Left lobe of liver (tissue), 2 donors: ENCODE measurements around the gene PACS2. TPM values are rescaled to one million over a fixed set of nuclear protein-coding genes. Genes with fewer than 3 reads are reported as not detected.
"Not testable (repeated sequence)": the region's sequence is repeated elsewhere in the genome, so short reads cannot be mapped to it uniquely, and the experiment has no call there.

Experiments used
- ATAC-seq: fragments of 200-7000 bp; cut with Tn5 transposase; one replicate; pipeline ENCODE4 v1.9.1; 2020; ENCODE audit warnings: mild to moderate bottlenecking, moderate library complexity
- DNase-seq: peaks from one replicate; pipeline ENCODE4 v3.0.0-alpha.2; 2020; ENCODE audit warnings: low spot score
- total RNA-seq: library from RNA; stranded (reverse); gene quantifications from one replicate; pipeline ENCODE4 v1.2.1, GENCODE V29; 2021
- donor health status: DM: no; HTN: no; CAD: no; lungs with moderate emphysema.
- donor health status: DM: no; HTN: yes; CAD: no.

The PACS2 gene
- total RNA-seq, 1 donor from 2014 or later, result 26.6 TPM

DNA sequence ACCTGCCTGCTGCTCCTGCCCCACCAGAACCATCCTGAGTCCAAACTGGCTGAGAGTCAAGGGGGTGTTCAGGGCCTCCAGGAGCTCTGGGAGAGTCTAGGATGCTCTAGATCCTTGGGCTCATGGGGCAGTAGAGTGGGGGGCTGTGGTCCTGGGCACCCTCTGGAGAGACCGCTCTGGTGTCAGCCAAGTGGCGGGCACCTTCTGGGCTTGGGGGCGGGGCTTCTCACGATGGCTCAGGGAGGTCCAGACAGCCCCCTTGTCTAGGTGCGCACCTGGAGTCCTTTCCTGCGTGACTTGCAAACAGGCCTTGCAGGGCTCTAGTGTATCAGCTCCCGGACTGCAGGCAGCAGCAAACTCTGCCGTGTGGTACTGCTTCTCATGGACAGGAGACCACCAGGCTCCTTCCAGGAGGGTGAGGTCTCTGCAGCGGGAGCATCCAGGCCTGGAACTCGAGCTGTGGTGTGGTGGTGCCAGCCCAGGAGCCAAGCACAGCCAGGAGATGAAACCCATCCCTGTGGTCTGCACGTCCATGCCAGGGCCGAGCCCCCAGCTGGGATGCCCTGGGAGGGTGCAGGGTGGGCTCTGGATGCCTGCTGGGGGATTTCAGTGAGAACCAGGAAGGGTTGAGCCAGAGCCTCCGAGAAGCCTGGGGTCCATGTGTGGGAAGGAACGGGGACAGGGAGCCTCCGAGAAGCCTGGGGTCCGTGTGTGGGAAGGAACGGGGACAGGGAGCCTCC is 15.0 kb downstream of the PACS2 start:
- ATAC-seq, result no peak

DNA sequence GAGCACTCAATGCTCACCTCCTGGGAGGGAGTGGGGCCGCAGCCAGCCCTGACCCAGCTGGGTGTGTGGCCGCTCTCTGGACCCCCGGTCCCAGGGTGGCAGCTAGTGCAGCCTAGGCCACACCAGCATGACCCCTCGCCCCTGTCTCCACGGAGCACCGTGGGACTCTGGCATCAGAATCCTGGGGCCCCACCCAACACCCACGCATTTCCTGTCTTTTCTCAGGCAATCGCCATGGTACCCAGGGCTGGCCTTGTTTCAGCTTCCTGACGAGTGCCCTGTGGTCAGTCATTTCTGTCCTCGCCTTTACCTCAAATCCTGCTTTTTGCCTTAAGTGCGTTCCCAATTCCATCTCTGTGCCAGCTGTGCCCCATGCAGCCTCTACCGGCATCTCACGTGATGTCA is 15.9 kb downstream of the PACS2 start:
- ATAC-seq, result no peak
- no peak for DNase-seq

More for the DNA sequence above, 15.0 kb downstream of the PACS2 start:
- DNase-seq, result no peak

DNA sequence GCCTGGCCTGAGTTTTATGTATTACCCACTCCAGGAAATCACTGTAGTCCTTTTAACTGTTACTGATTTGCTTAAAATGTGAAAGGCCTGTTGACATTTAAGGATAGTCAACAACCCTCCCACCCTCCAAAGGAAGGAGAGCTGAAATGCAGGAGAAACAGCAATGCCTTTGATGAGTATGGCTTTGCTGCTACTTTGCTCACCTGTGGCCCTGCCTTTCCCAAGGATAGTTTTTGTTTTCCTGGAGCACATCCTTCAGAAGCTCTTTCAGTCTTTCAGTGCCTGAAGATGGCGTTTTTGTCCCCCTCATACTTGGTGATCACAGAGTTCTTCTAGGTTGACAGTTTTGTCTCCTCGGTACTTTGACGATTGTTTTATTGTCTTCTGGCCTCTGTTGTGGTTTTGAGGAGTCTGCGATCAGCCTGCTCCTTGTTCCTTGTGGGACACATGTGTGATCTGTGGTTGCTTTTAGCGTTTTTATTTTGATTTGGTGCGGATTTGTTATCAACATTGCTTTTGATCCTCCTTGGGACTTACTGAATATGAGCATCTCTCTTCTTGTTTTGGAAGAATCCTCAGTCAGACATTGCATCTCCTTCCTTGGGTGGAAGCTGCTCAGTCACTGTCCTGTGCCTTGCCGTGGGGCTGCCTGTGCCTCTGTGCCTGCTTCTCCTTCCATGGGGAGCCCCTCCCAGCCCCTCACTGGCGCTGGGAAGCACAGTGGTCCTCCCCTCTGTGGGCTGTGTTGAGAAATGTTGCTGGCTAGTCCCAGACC is 17.2 kb downstream of the PACS2 start:
- ATAC-seq (no peak), DNase-seq (no peak)

DNA sequence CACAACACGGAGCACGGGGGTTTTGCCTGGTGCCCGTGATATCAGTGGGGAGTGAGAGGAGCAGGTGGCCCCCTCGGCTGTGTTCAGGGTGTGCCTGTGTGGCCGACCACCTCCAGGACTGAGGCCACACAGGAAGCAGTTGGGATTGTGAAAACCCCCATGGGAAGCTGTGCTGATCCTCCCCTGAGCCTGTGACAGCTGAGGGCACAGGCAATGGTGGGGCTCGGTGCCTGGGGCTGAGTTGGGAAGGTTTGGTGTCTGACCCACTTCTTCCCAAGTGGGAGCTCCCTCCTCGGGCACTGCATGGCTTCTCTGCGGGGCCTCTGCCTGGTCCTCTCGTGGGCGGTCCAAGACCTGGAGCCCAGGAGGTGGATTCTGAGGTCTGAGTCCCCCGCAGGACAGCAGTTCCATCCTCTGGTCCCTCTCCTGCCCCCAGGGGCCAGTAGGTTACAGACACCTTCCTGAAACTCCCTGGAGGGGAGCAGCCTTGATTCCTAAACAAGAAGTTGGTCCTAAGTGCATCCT is 17.9 kb downstream of the PACS2 start:
- DNase-seq (no peak), ATAC-seq (no peak)

GRCh38 chr14:105333020-105333490 is 18.5 kb downstream of the PACS2 start:
- ATAC-seq (peak; percentile 26), DNase-seq (no peak)

GRCh38 chr14:105333613-105334364 is 19.2 kb downstream of the PACS2 start:
- peak; percentile 67 for ATAC-seq
- DNase-seq, result peak; percentile 82

DNA sequence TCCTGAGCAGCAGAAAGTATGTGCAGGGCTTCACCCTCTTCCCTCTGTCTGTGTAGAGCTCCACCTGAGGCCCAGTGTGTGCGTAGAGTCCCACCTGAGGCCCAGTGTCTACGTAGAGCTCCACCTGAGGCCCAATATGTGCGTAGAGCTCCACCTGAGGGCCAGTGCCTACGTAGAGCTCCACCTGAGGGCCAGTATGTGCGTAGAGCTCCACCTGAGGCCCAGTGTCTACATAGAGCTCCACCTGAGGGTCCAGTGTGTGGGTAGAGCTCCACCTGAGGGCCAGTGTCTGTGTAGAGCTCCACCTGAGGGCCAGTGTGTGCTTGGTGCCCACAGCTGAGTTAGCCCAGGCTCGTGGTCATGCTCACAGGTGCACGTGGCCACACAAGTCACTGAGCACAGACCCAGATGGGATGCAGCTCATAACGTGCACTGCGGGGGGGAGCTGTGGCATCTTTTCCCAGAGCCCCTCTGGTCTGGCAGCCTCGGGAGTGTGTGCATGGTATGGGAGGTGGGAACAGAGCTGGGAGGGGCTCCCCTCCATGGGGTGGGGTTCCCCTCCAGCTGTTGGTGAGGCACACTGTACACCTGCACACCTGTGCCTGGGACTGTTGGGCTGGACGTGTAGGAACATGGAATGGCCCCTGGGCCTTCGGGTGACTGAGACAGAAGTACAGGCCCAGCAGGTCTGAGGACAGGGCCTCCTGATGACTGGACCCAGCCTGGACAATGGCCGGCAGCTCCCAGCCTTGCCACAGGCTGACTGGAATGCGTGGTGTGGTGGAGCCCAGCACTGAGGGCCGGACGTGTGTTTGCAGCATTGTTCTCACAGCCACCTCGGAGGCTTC is 20.1 kb downstream of the PACS2 start:
- ATAC-seq (no peak), DNase-seq (no peak)

- ATAC-seq, result not testable (repeated sequence)
Observed at GRCh38 chr14:105335231-105335542, 20.6 kb downstream of the PACS2 start.

GRCh38 chr14:105335735-105336476 is 21.4 kb downstream of the PACS2 start:
- DNase-seq, result peak; percentile 69
- ATAC-seq, result peak; percentile 64

More at GRCh38 chr14:105335231-105335542, 20.6 kb downstream of the PACS2 start:
- not testable (repeated sequence) for DNase-seq

DNA sequence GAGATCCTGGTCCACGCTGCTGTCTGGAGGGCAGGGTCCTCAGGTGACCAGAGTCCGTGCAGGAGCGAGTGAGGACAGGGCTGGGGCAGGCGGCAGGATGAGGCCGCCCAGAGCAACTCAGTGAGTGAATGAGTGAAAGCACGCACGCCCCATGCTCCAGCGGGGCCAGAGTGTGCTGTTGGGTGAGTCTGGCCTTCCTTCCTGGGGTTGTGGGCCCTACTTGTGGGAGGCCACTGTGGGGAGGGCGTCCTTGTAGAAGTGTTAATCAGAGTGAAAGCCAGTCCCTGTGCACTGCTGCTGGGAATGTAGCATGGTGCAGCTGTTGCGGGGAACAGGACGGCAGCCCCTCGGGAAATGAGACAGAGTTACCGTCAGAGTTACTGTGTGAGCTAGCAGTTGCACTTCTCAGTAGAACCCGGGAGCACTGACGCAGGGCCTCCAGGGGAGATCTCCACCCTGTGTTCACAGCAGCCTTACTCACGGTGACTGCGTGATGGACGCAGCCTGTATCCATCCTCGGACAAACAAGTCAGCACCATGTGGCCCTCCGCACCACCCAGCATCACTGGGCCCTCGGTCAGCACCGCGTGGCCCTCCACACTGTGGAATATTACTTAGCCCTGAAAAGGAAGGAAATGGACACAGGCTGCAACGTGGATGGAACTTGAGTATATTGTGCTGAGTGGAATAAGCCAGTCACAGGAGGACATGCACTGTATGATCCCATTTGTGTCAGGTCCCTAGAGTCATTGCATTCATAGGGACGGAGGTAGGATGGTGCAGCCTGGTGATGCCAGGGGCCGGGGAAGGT is 22.1 kb downstream of the PACS2 start:
- ATAC-seq (no peak), DNase-seq (no peak)

GRCh38 chr14:105337433-105337832 is 22.9 kb downstream of the PACS2 start:
- DNase-seq, result no peak
- ATAC-seq, result no peak

GRCh38 chr14:105337966-105338741 is 23.6 kb downstream of the PACS2 start:
- ATAC-seq (peak; percentile 74), DNase-seq (peak; percentile 83)

DNA sequence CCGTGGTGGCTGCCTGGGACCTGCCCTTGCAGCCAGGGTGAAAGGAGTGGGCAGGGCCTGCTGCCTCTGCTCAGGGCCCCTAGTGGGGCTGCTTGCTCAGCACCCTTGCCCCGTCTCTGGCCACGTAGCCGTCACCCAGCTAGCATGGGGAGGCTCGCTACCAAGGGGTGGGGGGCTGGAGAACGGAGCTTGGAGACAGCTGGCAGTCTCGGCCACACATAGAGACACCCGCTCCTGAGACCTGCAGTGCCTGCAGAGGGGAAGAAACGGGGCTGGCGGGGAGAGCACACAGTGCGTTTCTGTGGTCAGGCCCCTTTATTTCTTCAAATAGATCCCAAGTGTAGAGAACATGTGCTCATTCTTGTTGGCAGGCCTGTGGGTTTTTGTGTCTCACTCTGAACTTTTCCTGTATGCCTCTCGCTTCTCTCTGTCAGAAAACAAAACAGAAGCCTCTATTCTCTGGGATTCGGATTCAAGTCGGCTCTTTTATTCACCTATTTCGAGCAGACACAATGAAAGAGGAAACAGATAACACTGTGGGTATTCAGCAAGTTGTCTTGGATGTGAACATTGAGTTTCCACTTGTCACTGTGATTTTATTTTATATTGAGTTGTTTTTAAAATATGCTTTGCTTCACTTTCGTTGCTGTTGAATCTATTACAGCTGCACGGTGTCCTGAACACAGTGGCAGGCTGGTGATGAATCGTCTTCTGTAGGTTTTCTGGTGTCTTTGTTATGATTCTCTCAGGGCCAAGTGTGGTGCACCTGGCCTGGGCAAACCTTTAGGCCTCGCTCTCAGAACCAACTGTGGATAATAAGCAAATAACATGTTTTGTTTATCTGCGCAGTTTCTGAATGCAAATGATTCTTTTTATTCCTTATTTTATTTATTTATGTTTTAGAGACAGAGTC is 26.5 kb downstream of the PACS2 start:
- ATAC-seq (no peak), DNase-seq (no peak)

GRCh38 chr14:105343194-105343593 is 28.6 kb downstream of the PACS2 start:
- ATAC-seq, result no peak
- no peak for DNase-seq

GRCh38 chr14:105346200-105346533 is 31.6 kb downstream of the PACS2 start:
- peak; percentile 14 for ATAC-seq
- no peak for DNase-seq

GRCh38 chr14:105346876-105347586 is 32.5 kb downstream of the PACS2 start:
- DNase-seq, result no peak

More at GRCh38 chr14:105346876-105347586, 32.5 kb downstream of the PACS2 start:
- no peak for ATAC-seq
